Ishikawa (cell line): ENCODE results near the gene ANKRD44.

Source experiments
- CEBPB ChIP-seq: IDR thresholded peaks from 2 replicates; pipeline ENCODE4 v1.6.1; 2012
- CREB1 ChIP-seq: IDR thresholded peaks from 2 replicates; pipeline ENCODE4 v1.6.1; 2012; ENCODE audit warnings: low read depth
- EGR1 ChIP-seq: IDR thresholded peaks from 2 replicates; pipeline ENCODE4 v1.6.1; 2012
- EP300 ChIP-seq: IDR thresholded peaks from 2 replicates; pipeline ENCODE4 v1.6.1; 2012; ENCODE audit warnings: borderline replicate concordance
- FOXM1 ChIP-seq: IDR thresholded peaks from 2 replicates; pipeline ENCODE4 v1.6.1; 2012; ENCODE audit warnings: low read depth, borderline replicate concordance
- NFIC ChIP-seq: IDR thresholded peaks from 2 replicates; pipeline ENCODE4 v1.6.1; 2012
- RAD21 ChIP-seq: IDR thresholded peaks from 2 replicates; pipeline ENCODE4 v1.6.1; 2012; ENCODE audit warnings: low read depth
- REST ChIP-seq: IDR thresholded peaks from 2 replicates; pipeline ENCODE4 v1.6.1; 2012; ENCODE audit warnings: low read depth, mild to moderate bottlenecking
- TAF1 ChIP-seq: IDR thresholded peaks from 2 replicates; pipeline ENCODE4 v1.6.1; 2012; ENCODE audit warnings: low read depth, mild to moderate bottlenecking
- TCF12 ChIP-seq: IDR thresholded peaks from 2 replicates; pipeline ENCODE4 v1.6.1; 2012; ENCODE audit warnings: low read depth
- TEAD4 ChIP-seq: IDR thresholded peaks from 2 replicates; pipeline ENCODE4 v1.6.1; 2012
- USF1 ChIP-seq: IDR thresholded peaks from 2 replicates; pipeline ENCODE4 v1.6.1; 2012
- YY1 ChIP-seq: IDR thresholded peaks from 2 replicates; pipeline ENCODE4 v1.6.1; 2012; ENCODE audit warnings: low read depth
- ZBTB7A ChIP-seq: IDR thresholded peaks from 2 replicates; pipeline ENCODE4 v1.6.1; 2012; ENCODE audit warnings: low read depth
- TF ChIP-seq, protein P1 (sequence below): IDR thresholded peaks from 2 replicates; pipeline ENCODE4 v1.6.1; 2012

The ANKRD44 gene

GRCh38 chr2:197274937-197275336 lies 35.6 kb downstream of the ANKRD44 start:
- TF ChIP-seq NFIC (no peak), RAD21 (no peak), FOXM1 (no peak), TCF12 (no peak), USF1 (no peak), CREB1 (no peak), REST (no peak), YY1 (no peak), EP300 (no peak), ZBTB7A (no peak), TEAD4 (no peak), EGR1 (no peak), TAF1 (no peak), CEBPB (no peak)
- TF ChIP-seq, protein P1, sequence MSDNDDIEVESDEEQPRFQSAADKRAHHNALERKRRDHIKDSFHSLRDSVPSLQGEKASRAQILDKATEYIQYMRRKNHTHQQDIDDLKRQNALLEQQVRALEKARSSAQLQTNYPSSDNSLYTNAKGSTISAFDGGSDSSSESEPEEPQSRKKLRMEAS, result no peak

DNA sequence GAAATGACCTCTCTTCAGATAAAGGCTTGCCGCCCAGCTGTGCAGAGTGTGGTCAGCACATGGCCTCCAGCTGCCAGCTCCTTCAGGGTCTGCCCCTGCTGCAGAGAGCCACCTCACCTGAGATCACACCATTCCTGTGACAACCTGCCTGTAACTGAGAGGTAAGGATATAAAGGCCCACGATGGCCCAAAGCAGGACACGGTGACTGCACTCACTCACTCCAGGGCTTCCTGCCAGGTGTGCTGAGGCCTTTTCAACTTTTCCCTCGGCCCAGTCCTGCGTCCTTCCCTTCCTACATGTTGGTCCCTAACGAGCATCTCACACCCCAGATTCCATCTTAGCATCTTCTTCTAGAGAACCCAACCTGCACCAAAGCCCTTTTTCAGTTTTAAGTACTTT lies 36.2 kb downstream of the ANKRD44 start:
- TF ChIP-seq EP300 (no peak), CREB1 (no peak), TEAD4 (no peak), YY1 (no peak), CEBPB (no peak), REST (no peak), TAF1 (no peak), TCF12 (no peak), EGR1 (no peak), FOXM1 (no peak), ZBTB7A (no peak), NFIC (no peak), USF1 (no peak), RAD21 (no peak)
- TF ChIP-seq, protein P1, result no peak

- TF ChIP-seq CEBPB (no peak), NFIC (peak; percentile 42; the same call in 1 of the 2 replicates), EGR1 (no peak), ZBTB7A (no peak), YY1 (no peak)
Measured at GRCh38 chr2:197273485-197273884, 37.1 kb downstream of the ANKRD44 start.

DNA sequence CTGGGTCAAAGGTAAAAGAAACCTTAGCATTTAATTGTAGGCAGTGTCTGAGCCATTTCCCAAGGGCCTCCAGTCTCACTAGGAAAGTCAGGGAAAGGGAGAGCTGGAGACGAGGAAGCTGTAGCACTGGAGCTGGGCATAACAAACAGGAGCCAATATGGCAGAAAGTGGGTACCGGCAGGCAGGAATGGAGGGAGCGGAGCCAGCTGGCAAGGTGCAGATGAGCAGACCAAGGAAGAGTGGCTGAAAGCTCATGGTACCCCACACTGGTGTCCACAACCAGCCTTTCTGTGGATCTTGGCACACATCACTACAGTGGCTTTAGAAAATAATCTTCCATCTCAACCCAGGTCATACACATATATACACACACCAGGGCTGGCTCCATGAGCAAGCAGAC lies 40.0 kb downstream of the ANKRD44 start:
- TF ChIP-seq FOXM1 (no peak), YY1 (no peak), TCF12 (no peak), NFIC (no peak), CREB1 (no peak), ZBTB7A (no peak), TAF1 (no peak), REST (no peak), EP300 (no peak), CEBPB (no peak), USF1 (no peak), EGR1 (no peak), TEAD4 (no peak), RAD21 (no peak)
- TF ChIP-seq, protein P1, result no peak
